Activated CD4-positive, alpha-beta T cell treated with anti-CD3 and anti-CD28 coated beads, Interleukin-2, amount 10 ng/mL, durations not matched to agents 7 days and 5 days (primary cell): ENCODE results near the gene ZFHX3. TPM values are rescaled to one million over a fixed set of nuclear protein-coding genes. Genes with fewer than 3 reads are reported as not detected.

ENCODE experiments used
- CTCF ChIA-PET: fragments of 350-600 bp; sonication (Branson Sonifier 250); formaldehyde crosslinking; loops from one replicate; lab custom pipeline; 2021; ENCODE audit warnings: antibody characterized with exemption; lab: Charles Lee
- POLR2A ChIA-PET: fragments of 350-600 bp; sonication (Branson Sonifier 250); formaldehyde crosslinking; loops from one replicate; lab custom pipeline; 2021; ENCODE audit warnings: antibody characterized with exemption; lab: Charles Lee
- DNase-seq: peaks from one replicate; pipeline ENCODE4 v3.0.0-alpha.2; 2020
- H3K27ac Mint-ChIP-seq: one replicate; pipeline ENCODE4 v1.8.0; 2021; ENCODE audit warnings: mild to moderate bottlenecking, moderate library complexity, mixed read lengths
- H3K27me3 Mint-ChIP-seq: one replicate; pipeline ENCODE4 v1.8.0; 2021; ENCODE audit warnings: mixed read lengths
- H3K36me3 Mint-ChIP-seq: one replicate; pipeline ENCODE4 v1.8.0; 2021; ENCODE audit warnings: low read depth, mixed read lengths
- H3K4me1 Mint-ChIP-seq: one replicate; pipeline ENCODE4 v1.8.0; 2021; ENCODE audit warnings: mixed read lengths
- H3K4me3 Mint-ChIP-seq: one replicate; pipeline ENCODE4 v1.8.0; 2021; ENCODE audit warnings: mild to moderate bottlenecking, moderate library complexity, mixed read lengths
- H3K9me3 Mint-ChIP-seq: one replicate; pipeline ENCODE4 v1.8.0; 2021; ENCODE audit warnings: mixed read lengths
- total RNA-seq, 2 experiments: library from RNA; stranded (reverse); gene quantifications; one replicate each; pipeline ENCODE4 v1.2.3, GENCODE V29; 2021

ZFHX3 gene
- total RNA-seq, 2 experiments from 2014 or later: 1.5 to 1.6 TPM

GRCh38 chr16:72837846-72838585, 209.9 kb downstream of the ZFHX3 start:
- Mint-ChIP-seq H3K9me3 (no peaks in the 10 kb centered on the region), H3K4me3 (no peak overlapping the region), H3K27me3 (peaks cover 10% of the 10 kb centered on the region), H3K36me3 (no peaks in the 10 kb centered on the region), H3K4me1 (peaks cover 3% of the 10 kb centered on the region), H3K27ac (no peak overlapping the region)
- no peak for DNase-seq
- CTCF ChIA-PET: no interaction called here
- POLR2A ChIA-PET: no interaction called here

- H3K27me3 Mint-ChIP-seq: peaks cover 6% of the 10 kb centered on the region
- CTCF ChIA-PET: interaction anchor here (0.6 to 0.8 kb wide), 2 partner anchors 269 to 372 kb away, joined by 3 read pairs; no protein-coding TSS in a partner anchor
Observed at GRCh38 chr16:72836985-72837384, 210.9 kb downstream of the ZFHX3 start.

DNA sequence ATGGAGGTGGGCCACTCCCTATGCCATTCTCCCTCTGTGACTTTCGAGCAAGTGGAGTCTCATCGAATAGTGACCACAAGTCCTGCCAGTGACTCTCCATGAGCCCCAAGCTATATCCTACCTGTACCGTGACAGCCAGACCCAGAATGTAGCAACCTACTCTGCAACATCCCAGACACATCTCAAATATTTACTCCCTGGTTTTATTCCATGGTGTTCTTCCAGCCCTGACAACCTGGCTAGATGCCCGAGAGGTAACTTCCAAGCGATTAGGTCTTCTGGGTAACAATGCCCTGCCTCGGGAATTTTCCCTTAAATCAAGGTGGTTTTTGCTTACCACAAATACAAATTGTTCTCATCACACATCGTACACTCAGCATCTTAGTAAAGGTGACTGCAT, 211.7 kb downstream of the ZFHX3 start:
- POLR2A ChIA-PET: no interaction called here
- Mint-ChIP-seq H3K4me3 (no peak overlapping the region), H3K27ac (no peak overlapping the region), H3K9me3 (no peaks in the 10 kb centered on the region), H3K4me1 (peaks cover 3% of the 10 kb centered on the region), H3K36me3 (no peaks in the 10 kb centered on the region), H3K27me3 (peaks cover 2% of the 10 kb centered on the region)
- DNase-seq: no peak
- CTCF ChIA-PET: interaction anchor here (1.1 kb wide), 1 partner anchor 11 kb away, joined by 3 read pairs; no protein-coding TSS in a partner anchor

More at GRCh38 chr16:72836985-72837384, 210.9 kb downstream of the ZFHX3 start:
- no peak overlapping the region for H3K27ac Mint-ChIP-seq
- no peaks in the 10 kb centered on the region for H3K36me3 Mint-ChIP-seq
- no peak overlapping the region for H3K4me3 Mint-ChIP-seq
- POLR2A ChIA-PET: no interaction called here
- no peak for DNase-seq
- peaks cover 3% of the 10 kb centered on the region for H3K4me1 Mint-ChIP-seq
- H3K9me3 Mint-ChIP-seq: no peaks in the 10 kb centered on the region

DNA sequence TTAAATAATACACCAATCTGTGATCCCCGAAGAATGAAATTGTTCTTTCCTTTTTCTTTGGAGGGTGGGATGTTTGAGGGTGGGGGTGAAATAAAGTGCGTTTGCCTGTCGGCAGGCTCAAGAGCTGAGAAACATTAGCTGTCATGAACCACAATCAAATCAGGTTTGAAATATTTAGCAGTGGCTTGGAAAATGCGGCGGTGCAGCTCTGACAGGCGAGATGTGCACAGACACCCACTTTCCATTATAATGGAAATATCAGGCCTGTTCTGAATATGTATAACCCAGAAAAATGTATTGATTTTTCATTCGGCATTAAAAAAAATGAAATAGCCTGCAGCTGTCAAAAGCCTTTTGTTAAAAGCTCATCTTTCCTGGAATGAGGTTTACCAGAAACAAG, 212.8 kb downstream of the ZFHX3 start:
- no peak for DNase-seq
- H3K27ac Mint-ChIP-seq: no peak overlapping the region
- ChIA-PET POLR2A (interaction anchor here (0.6 kb wide), 1 partner anchor 48 kb away, joined by 4 read pairs; no protein-coding TSS in a partner anchor), CTCF (interaction anchor here (0.6 to 1.1 kb wide), 2 partner anchors 12 to 38 kb away, joined by 3 to 4 read pairs; no protein-coding TSS in a partner anchor)
- no peaks in the 10 kb centered on the region for H3K36me3 Mint-ChIP-seq
- no peaks in the 10 kb centered on the region for H3K9me3 Mint-ChIP-seq
- H3K4me3 Mint-ChIP-seq: no peak overlapping the region
- peaks cover under 1% of the 10 kb centered on the region for H3K27me3 Mint-ChIP-seq
- H3K4me1 Mint-ChIP-seq: peaks cover 3% of the 10 kb centered on the region

- no peaks in the 10 kb centered on the region for H3K9me3 Mint-ChIP-seq
- H3K4me3 Mint-ChIP-seq: no peak overlapping the region
- CTCF ChIA-PET: interaction anchor here (0.6 kb wide), 1 partner anchor 39 kb away, joined by 4 read pairs; no protein-coding TSS in a partner anchor
- H3K27me3 Mint-ChIP-seq: no peaks in the 10 kb centered on the region
- no peak for DNase-seq
- no peak overlapping the region for H3K27ac Mint-ChIP-seq
- POLR2A ChIA-PET: no interaction called here
- H3K36me3 Mint-ChIP-seq: no peaks in the 10 kb centered on the region
- peaks cover 3% of the 10 kb centered on the region for H3K4me1 Mint-ChIP-seq
Observed at GRCh38 chr16:72834499-72834898, 213.4 kb downstream of the ZFHX3 start.

- no peaks in the 10 kb centered on the region for H3K9me3 Mint-ChIP-seq
- no peak overlapping the region for H3K27ac Mint-ChIP-seq
- H3K4me3 Mint-ChIP-seq: no peak overlapping the region
- DNase-seq: no peak
- no peaks in the 10 kb centered on the region for H3K27me3 Mint-ChIP-seq
- ChIA-PET CTCF (no interaction called here), POLR2A (no interaction called here)
- H3K36me3 Mint-ChIP-seq: no peaks in the 10 kb centered on the region
- peaks cover 3% of the 10 kb centered on the region for H3K4me1 Mint-ChIP-seq
Observed at GRCh38 chr16:72833969-72834368, 214.0 kb downstream of the ZFHX3 start.

DNA sequence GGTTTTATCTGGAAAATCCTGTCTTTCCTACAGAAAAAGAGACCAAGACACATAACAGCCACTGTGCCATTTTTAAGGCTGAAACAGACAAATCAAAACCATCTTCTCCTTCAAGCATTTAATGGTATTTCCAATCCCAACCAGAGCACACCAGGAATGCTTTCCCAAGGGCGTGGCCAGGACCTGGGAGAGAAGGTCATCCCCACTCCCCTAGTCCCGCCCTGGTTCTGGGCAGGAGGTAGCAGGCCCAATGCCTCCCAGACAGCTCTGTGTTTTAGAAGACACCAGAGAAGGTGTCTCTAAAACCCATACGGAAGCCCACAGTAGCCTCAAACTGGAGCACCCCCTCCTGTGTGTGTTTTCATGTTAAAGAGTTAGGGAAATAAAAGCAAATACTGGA, 214.4 kb downstream of the ZFHX3 start:
- Mint-ChIP-seq H3K4me1 (peaks cover 3% of the 10 kb centered on the region), H3K27ac (no peak overlapping the region), H3K4me3 (no peak overlapping the region), H3K9me3 (no peaks in the 10 kb centered on the region), H3K27me3 (no peaks in the 10 kb centered on the region), H3K36me3 (no peaks in the 10 kb centered on the region)
- no peak for DNase-seq
- ChIA-PET POLR2A (no interaction called here), CTCF (interaction anchor here (0.8 to 1.9 kb wide), 7 partner anchors 10 to 698 kb away, joined by 3 to 12 read pairs (median 5); no protein-coding TSS in a partner anchor)

DNA sequence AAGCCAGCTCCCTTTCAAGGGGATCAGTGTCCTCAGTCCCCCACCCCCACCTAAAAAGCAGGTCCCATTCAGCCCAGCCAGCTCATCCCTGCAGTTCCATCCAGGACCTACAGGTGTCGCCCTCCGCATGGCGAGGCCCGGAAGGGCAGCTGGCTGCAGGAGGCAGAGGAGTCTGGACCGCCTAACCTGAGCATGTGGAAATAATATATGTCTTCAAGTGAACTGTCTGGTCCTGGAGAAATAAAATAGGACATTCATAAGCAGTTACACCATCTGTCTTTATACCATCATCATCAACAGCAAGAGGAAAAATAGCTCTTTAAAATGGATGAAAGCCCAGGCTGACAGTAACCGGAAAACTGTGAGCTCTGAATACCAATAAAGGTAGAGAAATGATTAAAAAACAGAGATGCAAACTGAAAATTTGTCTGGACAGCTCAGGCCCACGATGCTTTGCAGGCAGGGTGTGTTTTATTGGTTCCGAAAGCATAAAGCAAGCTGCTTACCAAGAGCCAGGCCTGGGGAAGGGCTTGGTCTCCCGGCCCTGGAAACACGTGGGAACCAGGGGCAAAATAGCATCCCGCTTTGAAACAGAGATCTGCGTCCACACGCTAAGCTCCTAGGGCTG, 215.2 kb downstream of the ZFHX3 start:
- H3K4me1 Mint-ChIP-seq: peaks cover 3% of the 10 kb centered on the region

DNA sequence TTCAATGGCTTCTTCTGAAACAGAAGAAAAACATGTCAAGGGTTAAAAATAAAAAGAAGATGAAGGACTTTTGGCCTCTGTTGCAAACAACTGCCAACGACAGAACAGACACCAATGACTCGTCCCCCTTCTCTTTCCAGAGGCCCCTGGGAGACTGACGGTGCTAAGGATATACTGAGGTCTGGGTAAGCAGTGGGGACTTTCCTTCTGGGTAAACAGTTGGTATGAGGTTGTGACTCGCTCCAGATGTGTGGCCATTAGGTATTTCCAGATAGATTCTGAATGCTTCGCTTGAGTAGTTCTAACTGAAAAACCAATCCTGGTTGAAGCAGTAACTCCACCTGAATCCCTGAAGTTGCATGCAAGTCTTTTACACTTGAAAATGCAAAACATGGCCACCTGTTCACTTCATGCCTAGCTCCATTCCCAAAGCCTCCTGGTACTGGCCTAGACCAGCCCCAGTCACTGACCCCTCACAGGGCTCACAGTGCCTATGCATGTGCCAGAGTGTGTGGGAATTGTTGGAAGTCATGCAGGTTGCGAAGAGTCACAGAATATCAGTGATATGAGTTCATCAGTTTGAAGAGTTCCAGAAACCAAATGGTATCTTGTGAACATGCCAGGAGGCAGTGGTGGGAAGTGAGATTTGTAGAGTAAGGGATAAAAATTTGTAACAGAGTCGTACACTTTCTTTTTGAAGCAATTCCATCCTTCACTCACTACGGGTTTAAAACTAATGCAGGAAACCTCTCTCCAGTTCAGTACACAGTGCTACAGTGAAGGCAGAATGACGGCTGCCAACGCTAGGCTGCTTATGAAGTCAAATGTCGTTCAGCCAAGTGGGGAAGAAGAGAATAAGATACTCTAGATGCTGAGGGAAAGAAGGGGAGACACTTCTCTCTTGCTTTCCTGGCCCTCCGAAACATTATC, 217.8 kb downstream of the ZFHX3 start:
- Mint-ChIP-seq H3K36me3 (no peaks in the 10 kb centered on the region), H3K4me1 (no peaks in the 10 kb centered on the region), H3K9me3 (no peaks in the 10 kb centered on the region), H3K4me3 (no peak overlapping the region), H3K27ac (no peak overlapping the region), H3K27me3 (no peaks in the 10 kb centered on the region)
- no peak for DNase-seq
- POLR2A ChIA-PET: no interaction called here
- CTCF ChIA-PET: no interaction called here

More for the DNA sequence above, 215.2 kb downstream of the ZFHX3 start:
- CTCF ChIA-PET: interaction anchor here (0.7 to 1.9 kb wide), 16 partner anchors 9 to 697 kb away, joined by 3 to 12 read pairs (median 3); no protein-coding TSS in a partner anchor
- Mint-ChIP-seq H3K27me3 (no peaks in the 10 kb centered on the region), H3K9me3 (no peaks in the 10 kb centered on the region), H3K36me3 (no peaks in the 10 kb centered on the region), H3K27ac (no peak overlapping the region), H3K4me3 (no peak overlapping the region)
- POLR2A ChIA-PET: no interaction called here
- DNase-seq: peak; percentile 71

DNA sequence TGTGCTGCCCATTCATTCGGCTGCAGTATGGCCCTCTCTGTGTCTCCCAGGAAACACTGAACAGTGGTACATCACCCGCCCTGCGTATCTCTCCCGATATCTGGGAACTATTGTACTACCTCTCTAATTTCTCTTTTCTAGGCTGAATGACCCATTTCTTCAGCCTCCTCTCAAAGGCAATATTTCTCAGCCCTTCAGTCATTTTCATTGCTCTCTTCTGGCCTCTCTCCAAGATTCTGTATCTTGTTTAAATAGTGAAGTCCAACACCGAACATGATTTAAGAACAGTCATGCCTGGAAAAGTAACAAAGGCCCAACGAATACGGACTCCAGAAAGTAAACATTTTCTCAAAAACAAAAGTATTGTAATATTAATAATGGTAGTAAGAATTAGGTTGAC, 220.1 kb downstream of the ZFHX3 start:
- Mint-ChIP-seq H3K27ac (no peak overlapping the region), H3K4me1 (no peaks in the 10 kb centered on the region), H3K27me3 (no peaks in the 10 kb centered on the region), H3K9me3 (no peaks in the 10 kb centered on the region), H3K4me3 (no peak overlapping the region), H3K36me3 (no peaks in the 10 kb centered on the region)
- no peak for DNase-seq
- CTCF ChIA-PET: interaction anchor here (1.9 kb wide), 1 partner anchor 10 kb away, joined by 7 read pairs; no protein-coding TSS in a partner anchor
- POLR2A ChIA-PET: no interaction called here

DNA sequence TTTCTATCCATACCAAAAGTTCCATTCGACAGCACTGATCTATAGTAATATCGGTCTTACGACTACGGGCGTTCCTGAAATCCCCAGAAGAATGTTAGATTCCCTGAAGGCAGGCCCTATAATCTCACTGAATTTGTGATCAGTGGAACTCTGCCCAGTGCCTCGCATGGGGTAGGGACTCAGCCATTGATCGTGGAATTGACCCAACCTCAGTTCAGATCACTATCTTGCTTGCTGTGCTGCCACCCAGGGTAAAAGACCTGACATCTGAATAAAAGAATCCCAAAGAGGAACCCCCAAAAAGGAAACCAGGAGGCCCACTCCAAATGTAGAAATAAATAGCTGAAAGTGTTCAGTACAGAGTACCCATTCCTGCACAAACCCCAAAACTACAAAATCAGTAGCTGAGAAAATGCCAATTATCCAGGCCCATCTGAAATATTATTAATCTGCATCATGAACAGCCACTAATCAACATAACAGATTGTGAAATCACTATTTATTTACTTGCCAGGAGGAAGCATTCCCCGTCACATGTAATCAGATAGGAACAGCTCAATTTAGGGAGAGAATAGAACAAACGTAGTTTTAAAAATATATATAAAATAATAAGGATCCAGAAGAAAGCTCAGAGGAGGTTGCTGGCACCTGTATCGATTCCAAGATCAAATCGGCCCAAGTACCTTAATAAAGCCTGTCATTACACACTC, 221.9 kb downstream of the ZFHX3 start:
- ChIA-PET CTCF (no interaction called here), POLR2A (no interaction called here)
- no peak for DNase-seq
- Mint-ChIP-seq H3K4me1 (no peaks in the 10 kb centered on the region), H3K27ac (no peak overlapping the region), H3K4me3 (no peak overlapping the region), H3K27me3 (no peaks in the 10 kb centered on the region), H3K9me3 (no peaks in the 10 kb centered on the region), H3K36me3 (no peaks in the 10 kb centered on the region)

DNA sequence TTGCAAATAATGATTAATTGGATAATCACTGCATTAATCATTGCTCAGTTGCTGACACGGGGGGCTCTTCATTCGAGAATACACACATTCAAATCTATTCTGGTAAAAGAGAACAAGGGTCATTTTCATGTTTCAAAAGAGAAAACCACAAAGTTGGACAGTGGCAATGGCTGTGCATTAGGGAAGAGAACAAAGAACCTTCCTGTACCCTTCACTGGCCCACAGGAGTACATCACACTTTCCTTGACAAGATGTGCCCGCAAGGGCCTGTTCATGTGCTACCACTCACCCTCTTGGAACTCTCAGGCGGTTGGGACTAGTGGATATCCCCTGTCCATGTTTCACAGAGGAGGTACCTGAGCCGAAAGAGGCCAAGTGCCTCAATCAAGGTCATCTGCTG, 223.2 kb downstream of the ZFHX3 start:
- H3K4me1 Mint-ChIP-seq: no peaks in the 10 kb centered on the region
- no peaks in the 10 kb centered on the region for H3K27me3 Mint-ChIP-seq
- DNase-seq: no peak
- no peak overlapping the region for H3K27ac Mint-ChIP-seq
- H3K4me3 Mint-ChIP-seq: no peak overlapping the region
- H3K9me3 Mint-ChIP-seq: no peaks in the 10 kb centered on the region
- H3K36me3 Mint-ChIP-seq: no peaks in the 10 kb centered on the region
- ChIA-PET POLR2A (no interaction called here), CTCF (no interaction called here)
